ENCODE data around the gene CYP46A1.

GRCh38 chr14:99769799-99770198 is 85.7 kb downstream of the CYP46A1 start:
- TF ChIP-seq CTCF (conservative IDR thresholded peaks at IDR 0.05 in 1 of 2, IDR thresholded peaks at IDR 0.05 in 1 of 2; ENCODE audit: extremely low read depth in 1 of 2, insufficient read depth in 1 of 2, low read depth in 1 of 2, low read length in 2 of 2) (no peak), EZH2 (IDR thresholded peaks at IDR 0.05; ENCODE audit: borderline replicate concordance, low read length) (no peak)

Measured in mammary epithelial cell (primary cell).